Fibroblast of skin of right biceps (primary cell): Measurements from ENCODE around the gene KANSL1.
"Not testable (repeated sequence)": the region's sequence is repeated elsewhere in the genome, so short reads cannot be mapped to it uniquely, and the experiment has no call there.

Source experiments
- DNase-seq: peaks from one replicate; pipeline ENCODE4 v3.0.0-alpha.2; 2013

The KANSL1 gene

GRCh38 chr17:46191322-46192188, 1.7 kb downstream of the KANSL1 start:
- DNase-seq = peak; percentile 40

GRCh38 chr17:46190763-46191162, 2.5 kb downstream of the KANSL1 start:
- peak; percentile 51 for DNase-seq

GRCh38 chr17:46186827-46187235, 6.4 kb downstream of the KANSL1 start:
- peak; percentile 14 for DNase-seq

GRCh38 chr17:46184696-46185095, 8.5 kb downstream of the KANSL1 start:
- DNase-seq = no peak

- DNase-seq = not testable (repeated sequence)
These were observed 9.8 kb downstream of the KANSL1 start for GRCh38 chr17:46183383-46183782.

- no peak for DNase-seq
These were observed 10.3 kb downstream of the KANSL1 start for GRCh38 chr17:46182961-46183360.

GRCh38 chr17:46181940-46182339, 11.3 kb downstream of the KANSL1 start:
- DNase-seq = no peak

GRCh38 chr17:46181316-46181715, 11.9 kb downstream of the KANSL1 start:
- DNase-seq = not testable (repeated sequence)

GRCh38 chr17:46180892-46181274, 12.3 kb downstream of the KANSL1 start:
- DNase-seq = no peak

GRCh38 chr17:46180185-46180891, 12.9 kb downstream of the KANSL1 start:
- DNase-seq = not testable (repeated sequence)

GRCh38 chr17:46179375-46179999, 13.7 kb downstream of the KANSL1 start:
- DNase-seq = no peak

GRCh38 chr17:46178550-46179214, 14.5 kb downstream of the KANSL1 start:
- DNase-seq = peak; percentile 61

- no peak for DNase-seq
These were observed 16.3 kb downstream of the KANSL1 start for GRCh38 chr17:46176975-46177374.

GRCh38 chr17:46175891-46176290, 17.3 kb downstream of the KANSL1 start:
- DNase-seq = peak; percentile 47

GRCh38 chr17:46173153-46173552, 20.1 kb downstream of the KANSL1 start:
- no peak for DNase-seq

- no peak for DNase-seq
These were observed 21.3 kb downstream of the KANSL1 start for GRCh38 chr17:46171939-46172338.

- DNase-seq = no peak
These were observed 22.4 kb downstream of the KANSL1 start for GRCh38 chr17:46170639-46171429.

- DNase-seq = no peak
These were observed 23.2 kb downstream of the KANSL1 start for GRCh38 chr17:46169913-46170638.

GRCh38 chr17:46167826-46168569, 25.2 kb downstream of the KANSL1 start:
- peak; percentile 77 for DNase-seq

GRCh38 chr17:46167267-46167666, 26.0 kb downstream of the KANSL1 start:
- DNase-seq = no peak
